ENCODE data around the gene TMEM95. TPM values are rescaled to one million over a fixed set of nuclear protein-coding genes. Genes with fewer than 3 reads are reported as not detected.
A peak's percentile ranks its signal among the peaks of the same experiment; 100 is the strongest.

TMEM95 gene
- total RNA-seq, 1 donor from 2014 or later: not detected

DNA sequence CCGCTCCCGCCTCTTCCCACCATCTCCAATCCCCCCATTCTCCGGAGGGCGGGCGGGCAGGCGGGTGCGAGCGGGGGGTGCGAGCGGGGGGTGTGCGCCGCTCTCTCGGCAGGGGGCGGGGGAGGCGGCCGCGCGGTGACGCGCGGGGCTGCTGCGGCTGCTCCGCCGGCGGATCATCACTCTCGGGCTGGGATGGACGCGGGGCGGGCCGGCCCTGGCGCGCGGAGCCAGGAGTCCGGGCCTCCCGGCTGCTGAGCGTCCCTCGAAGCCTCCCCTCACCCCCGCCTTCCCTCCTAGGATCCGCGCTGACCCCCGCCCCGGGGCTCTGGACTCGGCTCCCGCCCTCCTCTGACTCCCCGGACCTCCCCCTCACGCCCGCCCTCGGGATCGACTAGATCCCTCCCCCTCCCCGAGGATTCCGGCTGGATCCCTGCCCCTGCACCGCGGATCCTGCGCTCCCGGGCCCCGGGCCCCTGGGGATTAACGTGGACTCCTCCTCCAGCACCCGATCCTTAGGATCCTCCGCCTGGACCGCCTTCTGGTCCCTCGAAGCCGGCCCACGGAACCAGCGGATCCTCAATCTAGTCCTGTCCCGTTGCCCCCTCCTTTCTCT is 49.9 kb downstream of the TMEM95 start:
- DNase-seq: peak; percentile 74

GRCh38 chr17:7405350-7406234 is 50.6 kb downstream of the TMEM95 start:
- peak; percentile 37 for DNase-seq

- DNase-seq: no peak
Measured at GRCh38 chr17:7406235-7406825, 51.4 kb downstream of the TMEM95 start.

Small RNA genes lying within 50 kb of the gene (small RNA-seq; reads per million reads assigned to genes)
- gene AC026954.2: not detected

Other genes starting within 250 kb of the TMEM95 start
- not detected for gene ASGR2, start 240.3 kb upstream of the TMEM95 start, total RNA-seq
- 15.6 TPM for gene ASGR1, start 175.8 kb upstream of the TMEM95 start, total RNA-seq
- gene DLG4, start 135.3 kb upstream of the TMEM95 start, total RNA-seq: 131 TPM
- gene ACADVL, start 135.2 kb upstream of the TMEM95 start, total RNA-seq: 77.2 TPM
- 49.1 TPM for gene DVL2, start 120.6 kb upstream of the TMEM95 start, total RNA-seq
- 33.7 TPM for gene PHF23, start 115.7 kb upstream of the TMEM95 start, total RNA-seq
- gene GABARAP, start 112.7 kb upstream of the TMEM95 start, total RNA-seq: 93.3 TPM
- 26.5 TPM for gene CTDNEP1, start 103.4 kb upstream of the TMEM95 start, total RNA-seq
- 25.4 TPM for gene ELP5, start 102.9 kb upstream of the TMEM95 start, total RNA-seq
- gene CLDN7, start 92.7 kb upstream of the TMEM95 start, total RNA-seq: 0.16 TPM
- gene SLC2A4, start 73.4 kb upstream of the TMEM95 start, total RNA-seq: 0.16 TPM
- gene YBX2, start 60.5 kb upstream of the TMEM95 start, total RNA-seq: 2.7 TPM
- gene EIF5A, start 47.5 kb upstream of the TMEM95 start, total RNA-seq: 156 TPM
- gene GPS2, start 39.8 kb upstream of the TMEM95 start, total RNA-seq: 29.5 TPM
- gene NEURL4, start 25.8 kb upstream of the TMEM95 start, total RNA-seq: 46.6 TPM
- not detected for gene ACAP1, start 18.6 kb upstream of the TMEM95 start, total RNA-seq
- gene KCTD11, start 3.0 kb upstream of the TMEM95 start, total RNA-seq: 3.9 TPM
- 0.94 TPM for gene TNK1, start 25.9 kb downstream of the TMEM95 start, total RNA-seq
- 10.0 TPM for gene PLSCR3, start 39.4 kb downstream of the TMEM95 start, total RNA-seq
- gene TMEM256, start 48.9 kb downstream of the TMEM95 start, total RNA-seq: 55.2 TPM
- 9.2 TPM for gene NLGN2, start 52.7 kb downstream of the TMEM95 start, total RNA-seq
- not detected for gene SPEM1, start 65.2 kb downstream of the TMEM95 start, total RNA-seq
- not detected for gene SPEM2, start 70.5 kb downstream of the TMEM95 start, total RNA-seq
- not detected for gene SPEM3, start 73.7 kb downstream of the TMEM95 start, total RNA-seq
- gene TMEM102, start 80.3 kb downstream of the TMEM95 start, total RNA-seq: 3.7 TPM
- gene FGF11, start 84.4 kb downstream of the TMEM95 start, total RNA-seq: 18.2 TPM
- gene CHRNB1, start 89.9 kb downstream of the TMEM95 start, total RNA-seq: 17.2 TPM
- 17.6 TPM for gene ZBTB4, start 124.5 kb downstream of the TMEM95 start, total RNA-seq
- gene SLC35G6, start 126.3 kb downstream of the TMEM95 start, total RNA-seq: not detected
- gene POLR2A, start 129.2 kb downstream of the TMEM95 start, total RNA-seq: 54.6 TPM
- 3.3 TPM for gene TNFSF12, start 193.9 kb downstream of the TMEM95 start, total RNA-seq
- 0.31 TPM for gene TNFSF13, start 203.6 kb downstream of the TMEM95 start, total RNA-seq
- gene SENP3, start 206.8 kb downstream of the TMEM95 start, total RNA-seq: 84.8 TPM
- gene CD68, start 224.5 kb downstream of the TMEM95 start, total RNA-seq: 0.62 TPM
- 34.8 TPM for gene MPDU1, start 228.7 kb downstream of the TMEM95 start, total RNA-seq
- gene SOX15, start 234.9 kb downstream of the TMEM95 start, total RNA-seq: 0.47 TPM